Measurements from ENCODE around the gene GJB5. TPM values are rescaled to one million over a fixed set of nuclear protein-coding genes. Genes with fewer than 3 reads are reported as not detected.

The GJB5 gene
- polyA plus RNA-seq (ENCODE audit: low read depth in 6 of 6): not detected

DNA sequence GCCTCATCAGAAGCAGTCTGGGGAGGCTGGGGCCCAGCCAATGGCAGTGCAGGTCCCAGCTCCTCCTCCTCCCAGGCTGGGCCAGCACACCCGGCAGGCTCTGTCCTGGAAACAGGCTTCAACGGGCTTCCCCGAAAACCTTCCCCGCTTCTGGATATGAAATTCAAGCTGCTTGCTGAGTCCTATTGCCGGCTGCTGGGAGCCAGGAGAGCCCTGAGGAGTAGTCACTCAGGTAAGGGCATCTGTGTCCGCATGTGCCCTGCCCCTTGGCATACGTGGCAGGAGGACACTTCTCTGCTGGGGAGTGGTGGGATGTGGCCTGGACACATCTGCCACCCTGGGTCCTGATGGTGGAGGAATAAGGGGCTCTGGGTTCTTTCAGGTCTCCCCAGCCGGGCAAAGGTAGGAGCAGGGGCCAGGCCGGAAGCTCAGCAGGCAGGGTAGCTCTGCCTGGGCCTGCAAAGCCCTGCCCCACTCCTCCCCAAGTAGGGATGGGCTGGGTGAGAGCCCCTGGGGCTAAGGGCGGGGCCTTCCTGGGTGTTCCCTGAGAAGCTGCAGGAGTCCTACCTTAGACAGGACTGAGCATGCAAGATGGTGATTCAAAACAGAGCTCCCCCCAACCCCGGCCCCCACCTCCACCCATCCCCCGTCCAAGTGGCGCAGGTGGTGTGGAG, at the start of gene GJB5:
Gene GJB5 (plus strand): TSS at position 84 of the 674 bp plus-strand sequence. CDS start 2,284 bp downstream, outside the sequence.
- ATAC-seq (ENCODE audit: low read depth in 2 of 2) (no peak), DNase-seq (no peak)
- Mint-ChIP-seq H3K4me3 (peak within 1 kb of the TSS in 1 of 8 donors; percentile 77), H3K27ac (peak within 1 kb of the TSS in 1 of 6 donors; percentile 0), H3K9me3 (peaks cover 0 to 3% (median 0%) of the 10 kb centered on the region in 7 donors), H3K36me3 (no peaks in the 10 kb centered on the region), H3K4me1 (no peaks in the 10 kb centered on the region), H3K27me3 (peaks cover 9 to 25% (median 17%) of the 10 kb centered on the region in 3 donors)

DNA sequence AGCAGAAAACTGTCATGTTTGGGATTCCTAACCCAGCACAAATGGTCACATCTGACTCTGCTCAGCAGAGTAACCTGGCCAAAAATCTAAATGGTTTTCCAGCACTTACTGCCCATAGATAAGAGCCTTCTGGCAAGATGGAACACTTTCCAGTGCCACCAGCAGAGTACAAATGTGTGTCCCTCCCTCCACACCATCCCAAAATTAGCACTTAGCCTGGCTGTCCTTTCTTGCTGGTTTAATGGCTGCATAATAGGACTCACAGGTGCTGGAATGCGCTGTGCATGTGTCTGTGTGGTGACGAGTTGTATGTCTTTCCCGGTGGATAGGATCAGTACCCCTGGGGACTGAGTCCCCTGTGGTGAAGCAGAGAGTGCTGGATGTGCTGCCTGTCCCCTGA, 49.8 kb upstream of the GJB5 start:
- H3K4me3 Mint-ChIP-seq: no peak overlapping the region
- H3K27ac Mint-ChIP-seq: no peak overlapping the region
- no peak for DNase-seq

DNA sequence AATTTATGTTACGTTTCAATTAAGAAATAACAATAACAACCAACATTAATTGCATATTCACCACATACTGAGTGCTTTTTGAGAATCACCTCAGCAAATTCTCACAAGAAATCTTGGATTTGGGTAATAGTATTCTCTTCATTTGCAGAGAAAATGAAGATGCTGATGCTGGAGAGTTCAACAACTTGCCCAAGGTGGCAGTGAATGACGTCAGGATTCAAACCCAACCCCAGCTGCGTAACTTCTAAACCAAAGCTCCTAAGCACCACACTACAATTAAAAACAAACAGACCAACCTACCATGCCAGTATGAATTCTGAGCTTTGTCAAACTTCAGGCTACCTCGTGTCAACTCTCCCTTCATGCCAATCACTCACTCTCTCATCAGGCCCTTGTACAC, 46.7 kb upstream of the GJB5 start:
- DNase-seq (no peak), ATAC-seq (ENCODE audit: low read depth in 2 of 2) (no peak)
- Mint-ChIP-seq H3K4me3 (no peak overlapping the region), H3K27ac (no peak overlapping the region), H3K27me3 (peaks cover 8 to 46% (median 17%) of the 10 kb centered on the region in 3 donors), H3K9me3 (peaks cover 0 to 8% (median 1%) of the 10 kb centered on the region in 7 donors), H3K4me1 (no peaks in the 10 kb centered on the region), H3K36me3 (no peaks in the 10 kb centered on the region)

More for the DNA sequence above, 49.8 kb upstream of the GJB5 start:
- Mint-ChIP-seq H3K4me1 (no peaks in the 10 kb centered on the region), H3K9me3 (peaks cover 0 to 4% (median 0%) of the 10 kb centered on the region in 7 donors), H3K27me3 (peaks cover 8 to 37% (median 12%) of the 10 kb centered on the region in 3 donors), H3K36me3 (no peaks in the 10 kb centered on the region)
- no peak for ATAC-seq (ENCODE audit: low read depth in 2 of 2)

DNA sequence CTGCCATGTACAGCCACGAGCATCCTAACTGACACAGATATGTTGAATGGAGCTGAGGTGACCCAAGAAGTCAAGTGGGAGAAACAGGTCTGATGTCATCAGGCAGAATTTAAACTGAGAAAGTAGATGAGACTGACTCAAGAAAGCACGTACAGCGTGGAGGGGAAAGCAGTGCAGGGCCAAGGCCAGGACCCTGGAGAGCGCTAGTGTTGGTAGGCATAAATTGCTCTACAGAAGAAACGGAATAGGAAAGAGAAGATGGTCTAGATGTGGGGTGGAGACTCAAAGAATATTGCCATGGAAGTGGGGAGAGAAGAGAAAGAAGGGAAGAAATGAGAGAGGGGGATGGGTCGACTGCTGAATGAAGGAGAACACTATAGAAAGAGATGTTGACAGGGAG, 45.3 kb upstream of the GJB5 start:
- peak overlapping the region in 1 of 6 donors; percentile 31 for H3K27ac Mint-ChIP-seq
- H3K36me3 Mint-ChIP-seq: no peaks in the 10 kb centered on the region
- DNase-seq: no peak
- H3K4me3 Mint-ChIP-seq: no peak overlapping the region
- no peaks in the 10 kb centered on the region for H3K4me1 Mint-ChIP-seq
- no peak for ATAC-seq (ENCODE audit: low read depth in 2 of 2)
- H3K9me3 Mint-ChIP-seq: peaks cover 0 to 8% (median 1%) of the 10 kb centered on the region in 7 donors
- peaks cover 17 to 48% (median 18%) of the 10 kb centered on the region in 3 donors for H3K27me3 Mint-ChIP-seq

DNA sequence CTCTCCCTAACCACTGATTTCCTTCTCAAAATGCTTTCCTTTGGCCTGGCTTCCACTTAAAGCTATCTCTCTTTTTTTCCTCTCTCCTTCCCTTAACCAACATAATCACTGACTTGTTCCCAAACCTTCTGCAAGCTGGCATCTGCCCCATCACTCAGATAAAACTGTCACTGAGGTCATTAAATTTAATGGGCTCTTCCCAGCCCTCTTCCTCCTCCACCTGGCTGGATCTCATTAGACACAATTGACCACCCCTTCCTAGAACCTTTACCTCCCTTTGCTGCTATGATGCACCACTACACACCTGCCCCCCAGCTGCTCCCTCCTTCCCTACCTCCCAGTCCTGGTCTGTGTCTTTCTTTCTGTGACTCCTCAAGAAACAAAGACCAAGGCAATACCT, 44.0 kb upstream of the GJB5 start:
- Mint-ChIP-seq H3K9me3 (peaks cover 0 to 8% (median 1%) of the 10 kb centered on the region in 7 donors), H3K27ac (no peak overlapping the region), H3K36me3 (no peaks in the 10 kb centered on the region), H3K27me3 (peaks cover 17 to 41% (median 18%) of the 10 kb centered on the region in 3 donors), H3K4me1 (no peaks in the 10 kb centered on the region), H3K4me3 (no peak overlapping the region)
- no peak for ATAC-seq (ENCODE audit: low read depth in 2 of 2)
- DNase-seq: no peak

DNA sequence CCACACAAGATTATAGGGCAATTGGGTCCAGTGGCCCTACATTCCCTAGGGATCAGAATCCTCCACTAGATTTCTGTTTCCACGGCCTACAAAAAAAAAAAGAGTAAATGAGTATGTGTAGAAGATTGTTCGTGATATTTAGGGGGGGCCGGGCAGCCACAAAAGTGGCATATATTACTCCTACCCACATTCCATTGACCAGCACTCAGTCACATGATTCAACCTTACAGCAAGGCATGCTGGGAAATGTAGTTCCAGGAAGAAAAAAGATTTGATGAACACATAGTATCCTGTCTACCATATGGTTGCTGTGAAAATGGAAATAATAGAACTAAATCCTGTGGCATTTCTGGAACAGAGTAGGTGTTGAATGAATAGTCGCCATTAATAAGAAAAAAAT, 43.4 kb upstream of the GJB5 start:
- no peak overlapping the region for H3K27ac Mint-ChIP-seq
- peaks cover 0 to 8% (median 1%) of the 10 kb centered on the region in 7 donors for H3K9me3 Mint-ChIP-seq
- no peak for DNase-seq
- peaks cover 13 to 35% (median 14%) of the 10 kb centered on the region in 3 donors for H3K27me3 Mint-ChIP-seq
- H3K4me1 Mint-ChIP-seq: no peaks in the 10 kb centered on the region
- no peaks in the 10 kb centered on the region for H3K36me3 Mint-ChIP-seq
- no peak for ATAC-seq (ENCODE audit: low read depth in 2 of 2)
- H3K4me3 Mint-ChIP-seq: no peak overlapping the region

DNA sequence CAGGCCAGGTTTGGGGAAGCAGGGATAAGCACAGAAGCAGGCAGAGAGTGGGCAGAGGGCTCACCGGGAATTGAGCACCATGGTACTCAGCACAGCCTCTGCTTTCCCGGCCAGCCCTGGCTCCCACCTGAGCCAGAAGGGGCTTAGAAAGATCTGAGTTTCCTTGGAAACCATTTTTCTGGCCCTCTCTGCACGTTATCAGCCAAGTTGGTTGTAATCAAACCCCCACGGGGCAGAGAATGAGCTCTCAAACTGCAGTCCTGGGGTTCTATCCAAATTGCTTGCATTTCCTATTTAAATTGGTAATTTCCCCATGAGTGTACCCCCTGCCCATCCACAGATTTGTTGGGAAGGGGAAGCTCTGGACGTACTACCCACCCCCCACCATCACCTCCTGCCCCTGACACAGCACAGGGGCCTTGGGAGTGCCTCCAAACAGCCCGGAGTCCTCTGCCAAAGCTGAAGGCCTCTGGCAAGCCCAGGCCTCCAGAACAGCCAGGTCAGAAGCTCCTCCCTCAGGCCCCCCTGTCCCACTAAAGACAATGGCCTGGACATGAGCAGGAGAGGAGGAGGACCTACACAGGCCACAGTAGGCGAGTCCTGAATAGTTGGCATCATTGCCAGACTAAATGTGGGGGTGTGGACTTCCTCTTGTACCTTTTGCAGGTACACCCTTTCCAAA, 42.7 kb upstream of the GJB5 start:
- H3K4me1 Mint-ChIP-seq: no peaks in the 10 kb centered on the region
- H3K9me3 Mint-ChIP-seq: peaks cover 0 to 8% (median 1%) of the 10 kb centered on the region in 7 donors
- no peak for ATAC-seq (ENCODE audit: low read depth in 2 of 2)
- DNase-seq: no peak
- no peaks in the 10 kb centered on the region for H3K36me3 Mint-ChIP-seq
- peak overlapping the region in 1 of 6 donors; percentile 40 for H3K27ac Mint-ChIP-seq
- H3K4me3 Mint-ChIP-seq: no peak overlapping the region
- peaks cover 13 to 40% (median 14%) of the 10 kb centered on the region in 3 donors for H3K27me3 Mint-ChIP-seq

DNA sequence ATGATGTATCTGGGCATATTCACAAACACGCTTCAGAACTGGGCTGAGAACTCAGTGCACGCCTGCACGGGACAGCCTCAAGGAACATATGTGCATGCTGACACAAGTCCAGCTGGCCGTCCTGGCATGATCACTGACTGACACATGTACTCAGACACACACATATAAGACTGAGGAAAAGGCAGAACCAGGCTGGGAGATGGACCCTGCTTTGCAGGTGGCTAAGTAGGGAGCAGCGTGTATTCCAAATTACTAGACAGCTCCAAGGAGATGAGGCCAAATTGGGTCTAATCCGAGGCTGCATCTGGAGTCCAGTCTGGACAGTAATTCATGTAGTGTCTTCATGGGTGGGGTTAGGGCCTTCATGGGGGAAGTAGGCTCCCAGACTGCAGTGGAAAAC, 41.4 kb upstream of the GJB5 start:
- no peak for ATAC-seq (ENCODE audit: low read depth in 2 of 2)
- no peak for DNase-seq
- Mint-ChIP-seq H3K4me3 (no peak overlapping the region), H3K4me1 (no peaks in the 10 kb centered on the region), H3K36me3 (peaks cover 0 to 8% of the 10 kb centered on the region in 2 donors), H3K9me3 (peaks cover 0 to 13% (median 8%) of the 10 kb centered on the region in 7 donors), H3K27me3 (peaks cover 12 to 49% (median 23%) of the 10 kb centered on the region in 3 donors), H3K27ac (no peak overlapping the region)

DNA sequence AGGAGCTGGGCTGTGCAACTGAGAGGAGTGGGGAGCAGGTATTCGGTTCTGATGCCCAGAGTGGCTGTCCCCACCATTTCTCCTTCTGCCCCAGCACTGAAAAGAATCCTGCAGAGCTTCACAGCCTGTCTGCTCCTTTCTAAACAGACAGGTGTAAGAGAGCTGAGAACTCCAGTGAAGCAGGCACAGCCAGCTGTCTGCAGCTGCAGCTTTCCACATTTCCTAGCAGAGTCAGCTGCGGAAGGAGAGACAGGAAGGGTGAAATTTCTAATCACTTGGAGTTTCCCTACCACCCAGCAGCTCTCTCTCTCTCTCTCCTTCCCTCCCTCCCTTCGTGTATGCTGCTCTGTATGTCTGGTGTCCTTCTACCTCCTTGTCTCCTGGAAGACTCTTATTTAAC, 40.5 kb upstream of the GJB5 start:
- Mint-ChIP-seq H3K27me3 (peaks cover 9 to 54% (median 31%) of the 10 kb centered on the region in 3 donors), H3K4me1 (no peaks in the 10 kb centered on the region), H3K9me3 (peaks cover 0 to 13% (median 8%) of the 10 kb centered on the region in 7 donors), H3K36me3 (peaks cover 0 to 8% of the 10 kb centered on the region in 2 donors), H3K27ac (no peak overlapping the region), H3K4me3 (no peak overlapping the region)
- DNase-seq: no peak
- no peak for ATAC-seq (ENCODE audit: low read depth in 2 of 2)

DNA sequence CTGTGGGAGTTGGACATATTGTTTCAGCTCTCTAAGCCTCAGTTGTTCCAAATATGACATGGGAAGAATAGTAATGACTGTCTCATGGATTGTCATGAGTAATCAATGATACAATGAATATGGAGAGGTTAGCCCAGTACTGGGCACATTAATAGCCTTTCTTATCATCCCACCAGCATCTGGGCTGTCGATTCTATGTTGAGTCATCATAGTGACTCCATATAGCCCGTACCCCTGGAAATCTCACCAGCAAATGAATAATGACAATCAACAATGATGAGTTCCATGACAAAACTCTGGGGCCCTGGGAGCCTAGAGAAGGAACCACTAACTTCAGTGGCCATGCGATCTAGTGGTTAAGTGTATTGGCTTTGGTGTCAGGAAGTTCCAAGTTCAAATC, 39.7 kb upstream of the GJB5 start:
- peaks cover 0 to 11% (median 7%) of the 10 kb centered on the region in 7 donors for H3K9me3 Mint-ChIP-seq
- no peak overlapping the region for H3K27ac Mint-ChIP-seq
- no peak overlapping the region for H3K4me3 Mint-ChIP-seq
- no peak for DNase-seq
- peaks cover 14 to 55% (median 38%) of the 10 kb centered on the region in 3 donors for H3K27me3 Mint-ChIP-seq
- no peak for ATAC-seq (ENCODE audit: low read depth in 2 of 2)
- H3K4me1 Mint-ChIP-seq: no peaks in the 10 kb centered on the region
- H3K36me3 Mint-ChIP-seq: peaks cover 0 to 8% of the 10 kb centered on the region in 2 donors

DNA sequence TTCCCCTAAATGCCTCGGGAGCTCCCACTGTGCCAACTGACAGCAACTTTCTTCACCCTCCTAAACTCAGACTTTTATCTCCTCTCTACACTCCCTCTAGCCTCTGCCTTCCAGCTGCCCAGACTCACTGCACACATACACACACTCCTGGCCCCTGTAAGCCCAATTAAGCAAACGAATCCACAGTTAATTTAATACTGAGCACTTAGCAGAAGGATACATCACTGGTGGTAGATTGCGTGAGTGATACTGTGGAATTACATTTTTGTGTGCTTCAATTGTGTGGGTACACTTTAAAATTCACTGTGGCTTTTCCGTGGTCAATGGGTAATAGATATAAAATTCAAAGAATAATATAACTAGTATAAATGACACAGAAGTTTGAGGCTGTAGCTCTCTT, 33.6 kb upstream of the GJB5 start:
- peaks cover 23 to 78% (median 51%) of the 10 kb centered on the region in 3 donors for H3K27me3 Mint-ChIP-seq
- peaks cover 0 to 9% (median 6%) of the 10 kb centered on the region in 7 donors for H3K9me3 Mint-ChIP-seq
- peaks cover 0 to 8% of the 10 kb centered on the region in 2 donors for H3K36me3 Mint-ChIP-seq
- DNase-seq: no peak
- ATAC-seq (ENCODE audit: low read depth in 2 of 2): no peak
- no peak overlapping the region for H3K27ac Mint-ChIP-seq
- H3K4me3 Mint-ChIP-seq: no peak overlapping the region
- no peaks in the 10 kb centered on the region for H3K4me1 Mint-ChIP-seq

DNA sequence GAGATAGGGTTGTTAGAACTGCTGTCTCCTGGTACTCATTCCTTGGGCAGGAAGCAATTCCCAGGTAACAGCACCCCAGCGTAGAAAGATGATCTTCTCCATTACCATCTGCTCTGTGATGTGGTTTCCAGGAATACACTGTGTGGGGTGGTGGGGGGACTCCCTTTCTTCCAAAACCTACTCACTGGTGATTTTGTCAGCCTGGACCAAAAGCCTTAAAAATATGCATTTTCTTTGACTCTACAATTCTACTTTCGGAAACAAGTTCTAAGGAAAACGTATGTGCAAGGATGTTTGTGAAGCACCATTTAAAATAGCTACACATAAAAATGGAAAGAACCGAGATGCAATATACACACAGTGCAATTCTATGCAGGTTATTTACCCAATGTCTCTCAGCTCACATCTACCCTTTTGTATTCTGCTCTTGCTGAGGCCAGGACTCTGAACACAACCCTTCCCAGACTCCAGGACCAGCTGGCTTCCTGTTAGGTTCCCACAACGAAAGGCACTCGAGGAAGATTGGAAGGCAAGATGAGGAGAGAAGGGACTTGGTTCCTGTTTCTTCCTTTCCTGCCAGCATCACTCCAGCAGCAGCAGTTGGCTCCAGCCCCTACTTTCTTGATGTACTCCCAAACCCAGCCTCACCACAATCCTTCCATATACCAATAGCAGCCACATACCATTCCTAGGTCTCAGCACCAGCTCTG, 33.0 kb upstream of the GJB5 start:
- H3K27ac Mint-ChIP-seq: no peak overlapping the region
- no peaks in the 10 kb centered on the region for H3K4me1 Mint-ChIP-seq
- no peak for ATAC-seq (ENCODE audit: low read depth in 2 of 2)
- H3K4me3 Mint-ChIP-seq: no peak overlapping the region
- peaks cover 0 to 8% of the 10 kb centered on the region in 2 donors for H3K36me3 Mint-ChIP-seq
- H3K27me3 Mint-ChIP-seq: peaks cover 26 to 75% (median 51%) of the 10 kb centered on the region in 3 donors
- peaks cover 0 to 9% (median 6%) of the 10 kb centered on the region in 7 donors for H3K9me3 Mint-ChIP-seq
- DNase-seq: no peak

DNA sequence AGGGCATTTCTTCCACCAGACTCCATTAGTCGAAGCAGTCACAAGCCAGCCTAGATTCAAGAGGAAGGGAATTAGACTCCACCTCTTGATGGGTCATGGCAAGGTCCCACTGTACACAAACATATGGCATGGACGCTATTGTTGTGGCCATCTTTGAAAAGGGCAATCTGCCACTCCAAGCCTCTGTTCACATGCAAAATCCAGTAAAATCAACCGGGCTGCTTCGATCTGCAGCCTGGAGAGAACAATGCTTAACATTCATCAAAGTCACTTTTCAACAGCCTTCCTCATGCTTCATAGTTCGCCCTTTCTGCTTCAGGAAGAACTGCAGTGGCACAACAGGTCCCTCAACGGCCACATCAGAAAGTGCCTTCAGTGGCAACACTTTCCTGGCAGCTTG, 28.0 kb upstream of the GJB5 start:
- H3K9me3 Mint-ChIP-seq: peaks cover 0 to 2% (median 0%) of the 10 kb centered on the region in 7 donors
- no peak overlapping the region for H3K4me3 Mint-ChIP-seq
- H3K27ac Mint-ChIP-seq: no peak overlapping the region
- H3K4me1 Mint-ChIP-seq: no peaks in the 10 kb centered on the region
- ATAC-seq (ENCODE audit: low read depth in 2 of 2) (no peak), DNase-seq (no peak)
- H3K36me3 Mint-ChIP-seq: no peaks in the 10 kb centered on the region
- H3K27me3 Mint-ChIP-seq: peaks cover 34 to 42% (median 42%) of the 10 kb centered on the region in 3 donors
